Glomerular visceral epithelial cell (primary cell): ENCODE measurements around the gene FBXL19.

Experiments
- DNase-seq: peaks from one replicate; pipeline ENCODE4 v3.0.0-alpha.2; 2016; ENCODE audit errors: extremely low spot score

Gene FBXL19

GRCh38 chr16:30921748-30922419 is 1.5 kb upstream of the FBXL19 start:
- peak; percentile 86 for DNase-seq

GRCh38 chr16:30922420-30922959 is 882 bp upstream of the FBXL19 start:
- peak; percentile 99 for DNase-seq

GRCh38 chr16:30922960-30923535 is 324 bp upstream of the FBXL19 start:
- DNase-seq, result peak; percentile 99

GRCh38 chr16:30924076-30924912 is 922 bp downstream of the FBXL19 start:
- no peak for DNase-seq

- no peak for DNase-seq
These were observed 1.7 kb downstream of the FBXL19 start for GRCh38 chr16:30924913-30925631.

GRCh38 chr16:30925632-30925987 is 2.2 kb downstream of the FBXL19 start:
- DNase-seq, result no peak

GRCh38 chr16:30925995-30926811 is 2.8 kb downstream of the FBXL19 start:
- no peak for DNase-seq

GRCh38 chr16:30926937-30927788 is 3.8 kb downstream of the FBXL19 start:
- DNase-seq, result no peak

- DNase-seq, result peak; percentile 19
These were observed 4.5 kb downstream of the FBXL19 start for GRCh38 chr16:30927789-30928378.

GRCh38 chr16:30928390-30928789 is 5.0 kb downstream of the FBXL19 start:
- DNase-seq, result no peak

- no peak for DNase-seq
These were observed 5.8 kb downstream of the FBXL19 start for GRCh38 chr16:30929167-30929566.

- DNase-seq, result no peak
These were observed 6.8 kb downstream of the FBXL19 start for GRCh38 chr16:30930160-30930571.

- DNase-seq, result no peak
These were observed 7.8 kb downstream of the FBXL19 start for GRCh38 chr16:30931068-30931650.

GRCh38 chr16:30934827-30935557 is 11.6 kb downstream of the FBXL19 start:
- peak; percentile 31 for DNase-seq

- DNase-seq, result no peak
These were observed 14.3 kb downstream of the FBXL19 start for GRCh38 chr16:30937692-30938091.

GRCh38 chr16:30939571-30939970 is 16.2 kb downstream of the FBXL19 start:
- peak; percentile 43 for DNase-seq

- peak; percentile 79 for DNase-seq
These were observed 18.4 kb downstream of the FBXL19 start for GRCh38 chr16:30941600-30942425.

GRCh38 chr16:30942426-30942806 is 19.0 kb downstream of the FBXL19 start:
- DNase-seq, result no peak
